GM12875 (cell line): ENCODE data around the gene LFNG.

Experiments
- H3K4me3 ChIP-seq: one replicate; pipeline ENCODE4 v1.5.1; 2011; ENCODE audit warnings: low read depth, low read length, control low read depth
- CTCF ChIP-seq: IDR thresholded peaks from 2 replicates; pipeline ENCODE4 v1.5.1; 2011; ENCODE audit warnings: low read depth, mild to moderate bottlenecking, control low read depth, inconsistent platforms, low read length, moderate library complexity, borderline replicate concordance; ENCODE audit not compliant: insufficient read depth

Gene LFNG

GRCh38 chr7:2487586-2488271 is 31.8 kb upstream of the LFNG start:
- TF ChIP-seq CTCF, result no peak
- no peak overlapping the region for H3K4me3 ChIP-seq

GRCh38 chr7:2488272-2488645 is 31.3 kb upstream of the LFNG start:
- TF ChIP-seq CTCF, result no peak
- no peak overlapping the region for H3K4me3 ChIP-seq

- H3K4me3 ChIP-seq, result no peak overlapping the region
- no peak for TF ChIP-seq CTCF
Measured at GRCh38 chr7:2488681-2489080, 30.9 kb upstream of the LFNG start.

GRCh38 chr7:2490181-2490651 is 29.4 kb upstream of the LFNG start:
- no peak overlapping the region for H3K4me3 ChIP-seq
- no peak for TF ChIP-seq CTCF

- H3K4me3 ChIP-seq, result no peak overlapping the region
- TF ChIP-seq CTCF, result no peak
Measured at GRCh38 chr7:2492038-2492437, 27.5 kb upstream of the LFNG start.

- no peak overlapping the region for H3K4me3 ChIP-seq
- no peak for TF ChIP-seq CTCF
Measured at GRCh38 chr7:2493205-2494164, 26.1 kb upstream of the LFNG start.
